ENCODE results near the gene DCUN1D3. TPM values are rescaled to one million over a fixed set of nuclear protein-coding genes. Genes with fewer than 3 reads are reported as not detected.

The DCUN1D3 gene
- total RNA-seq, 1 experiment from 2014 or later, result 17.0 TPM

- Mint-ChIP-seq H3K27ac (ENCODE audit: unreplicated experiment) (no peak overlapping the region), H3K4me3 (ENCODE audit: low read depth, unreplicated experiment) (no peak overlapping the region), H3K4me1 (ENCODE audit: low read depth, unreplicated experiment) (peaks cover 8% of the 10 kb centered on the region), H3K9me3 (ENCODE audit: low read depth, unreplicated experiment) (no peaks in the 10 kb centered on the region), H3K27me3 (ENCODE audit: unreplicated experiment) (peaks cover 14% of the 10 kb centered on the region), H3K36me3 (ENCODE audit: insufficient read depth, unreplicated experiment) (no peaks in the 10 kb centered on the region)
- BruUV-seq (replicated peaks), result no TSS peak
- intact Hi-C loops (cut with micrococcal nuclease; ENCODE audit: unreplicated experiment), result no loop called here
- CTCF ChIA-PET, result no interaction called here
- TF ChIP-seq CTCF (IDR thresholded peaks at IDR 0.05; ENCODE audit: unreplicated experiment), result no peak
- no peak for DNase-seq
These were observed 44.9 kb upstream of the DCUN1D3 start for GRCh38 chr16:20944861-20945574.

GRCh38 chr16:20942256-20942655, 42.1 kb upstream of the DCUN1D3 start:
- Mint-ChIP-seq H3K4me1 (ENCODE audit: low read depth, unreplicated experiment) (peaks cover 8% of the 10 kb centered on the region), H3K27ac (ENCODE audit: unreplicated experiment) (no peak overlapping the region), H3K36me3 (ENCODE audit: insufficient read depth, unreplicated experiment) (no peaks in the 10 kb centered on the region), H3K27me3 (ENCODE audit: unreplicated experiment) (no peaks in the 10 kb centered on the region), H3K4me3 (ENCODE audit: low read depth, unreplicated experiment) (no peak overlapping the region), H3K9me3 (ENCODE audit: low read depth, unreplicated experiment) (no peaks in the 10 kb centered on the region)
- no peak for DNase-seq
- no TSS peak for BruUV-seq (replicated peaks)
- intact Hi-C loops (cut with micrococcal nuclease; ENCODE audit: unreplicated experiment), result no loop called here
- CTCF ChIA-PET, result interaction anchor here (0.6 kb wide), 1 partner anchor 14 kb away, joined by 3 read pairs; no protein-coding TSS in a partner anchor
- no peak for TF ChIP-seq CTCF (IDR thresholded peaks at IDR 0.05; ENCODE audit: unreplicated experiment)

GRCh38 chr16:20941636-20941926, 41.4 kb upstream of the DCUN1D3 start:
- H3K4me1 Mint-ChIP-seq (ENCODE audit: low read depth, unreplicated experiment), result peaks cover 8% of the 10 kb centered on the region
- intact Hi-C loops (cut with micrococcal nuclease; ENCODE audit: unreplicated experiment), result no loop called here

GRCh38 chr16:20940871-20941635, 40.9 kb upstream of the DCUN1D3 start:
- no TSS peak for BruUV-seq (replicated peaks)
- CTCF ChIA-PET, result no interaction called here
- Mint-ChIP-seq H3K27ac (ENCODE audit: unreplicated experiment) (no peak overlapping the region), H3K36me3 (ENCODE audit: insufficient read depth, unreplicated experiment) (no peaks in the 10 kb centered on the region), H3K9me3 (ENCODE audit: low read depth, unreplicated experiment) (no peaks in the 10 kb centered on the region), H3K4me1 (ENCODE audit: low read depth, unreplicated experiment) (peaks cover 8% of the 10 kb centered on the region), H3K4me3 (ENCODE audit: low read depth, unreplicated experiment) (no peak overlapping the region), H3K27me3 (ENCODE audit: unreplicated experiment) (no peaks in the 10 kb centered on the region)
- no peak for DNase-seq
- no peak for TF ChIP-seq CTCF (IDR thresholded peaks at IDR 0.05; ENCODE audit: unreplicated experiment)
- intact Hi-C loops (cut with micrococcal nuclease; ENCODE audit: unreplicated experiment), result no loop called here

More at GRCh38 chr16:20941636-20941926, 41.4 kb upstream of the DCUN1D3 start:
- no peak for DNase-seq
- no peak for TF ChIP-seq CTCF (IDR thresholded peaks at IDR 0.05; ENCODE audit: unreplicated experiment)
- no peak overlapping the region for H3K27ac Mint-ChIP-seq (ENCODE audit: unreplicated experiment)
- CTCF ChIA-PET, result interaction anchor here (0.6 kb wide), 1 partner anchor 14 kb away, joined by 3 read pairs; no protein-coding TSS in a partner anchor
- BruUV-seq (replicated peaks), result no TSS peak
- H3K9me3 Mint-ChIP-seq (ENCODE audit: low read depth, unreplicated experiment), result no peaks in the 10 kb centered on the region
- H3K27me3 Mint-ChIP-seq (ENCODE audit: unreplicated experiment), result no peaks in the 10 kb centered on the region
- no peaks in the 10 kb centered on the region for H3K36me3 Mint-ChIP-seq (ENCODE audit: insufficient read depth, unreplicated experiment)
- H3K4me3 Mint-ChIP-seq (ENCODE audit: low read depth, unreplicated experiment), result no peak overlapping the region
